Neural crest cell (in vitro differentiated cells): ENCODE data around the gene GMCL1. TPM values are rescaled to one million over a fixed set of nuclear protein-coding genes. Genes with fewer than 3 reads are reported as not detected.
A peak's percentile ranks its signal among the peaks of the same experiment; 100 is the strongest.

Experiments used
- DNase-seq: peaks from one replicate; pipeline ENCODE4 v3.0.0; 2021; ENCODE audit warnings: low read depth, mixed read lengths, low spot score
- H3K27ac Mint-ChIP-seq: one replicate; pipeline ENCODE4 v1.8.0; 2021; ENCODE audit warnings: mild to moderate bottlenecking, mixed read lengths; ENCODE audit not compliant: unreplicated experiment
- H3K27me3 Mint-ChIP-seq: 2 replicates; pipeline ENCODE4 v1.8.0; 2021; ENCODE audit warnings: low read depth, mild to moderate bottlenecking, mixed read lengths
- H3K36me3 Mint-ChIP-seq: 2 replicates; pipeline ENCODE4 v1.8.0; 2021; ENCODE audit warnings: low read depth, mild to moderate bottlenecking, mixed read lengths
- H3K4me1 Mint-ChIP-seq: 2 replicates; pipeline ENCODE4 v1.8.0; 2021; ENCODE audit warnings: mixed read lengths
- H3K4me3 Mint-ChIP-seq: one replicate; pipeline ENCODE4 v1.8.0; 2021; ENCODE audit warnings: mild to moderate bottlenecking, mixed read lengths
- H3K9me3 Mint-ChIP-seq: 2 replicates; pipeline ENCODE4 v1.8.0; 2021; ENCODE audit warnings: mixed read lengths
- CTCF ChIP-seq: fragments of 200-600 bp; sonication (generic); conservative IDR thresholded peaks from 2 replicates; pipeline ENCODE4 v1.5.0; 2021; ENCODE audit warnings: antibody characterized with exemption, mild to moderate bottlenecking
- total RNA-seq: library from RNA; stranded (reverse); gene quantifications from 2 replicates; pipeline ENCODE4 v1.2.1, GENCODE V29; 2021

The GMCL1 gene
- total RNA-seq, 1 donor from 2014 or later = 21.6 TPM

- H3K4me1 Mint-ChIP-seq = peaks cover 33% of the 10 kb centered on the region
- TF ChIP-seq CTCF = no peak
- no peaks in the 10 kb centered on the region for H3K9me3 Mint-ChIP-seq
- H3K27me3 Mint-ChIP-seq = peaks cover 3% of the 10 kb centered on the region
- H3K27ac Mint-ChIP-seq = no peak overlapping the region
- H3K36me3 Mint-ChIP-seq = no peaks in the 10 kb centered on the region
- no peak overlapping the region for H3K4me3 Mint-ChIP-seq
- no peak for DNase-seq
Observed at GRCh38 chr2:69796174-69796573, 33.3 kb upstream of the GMCL1 start.

- H3K4me1 Mint-ChIP-seq = peaks cover 38% of the 10 kb centered on the region
- H3K27me3 Mint-ChIP-seq = peaks cover 3% of the 10 kb centered on the region
- no peak for DNase-seq
- no peaks in the 10 kb centered on the region for H3K9me3 Mint-ChIP-seq
- TF ChIP-seq CTCF = no peak
- no peaks in the 10 kb centered on the region for H3K36me3 Mint-ChIP-seq
- H3K27ac Mint-ChIP-seq = no peak overlapping the region
- H3K4me3 Mint-ChIP-seq = no peak overlapping the region
Observed at GRCh38 chr2:69797235-69797634, 32.2 kb upstream of the GMCL1 start.

- H3K27ac Mint-ChIP-seq = no peak overlapping the region
Observed at GRCh38 chr2:69797836-69798289, 31.6 kb upstream of the GMCL1 start.

GRCh38 chr2:69798290-69798908 lies 31.1 kb upstream of the GMCL1 start:
- Mint-ChIP-seq H3K9me3 (no peaks in the 10 kb centered on the region), H3K4me1 (peaks cover 38% of the 10 kb centered on the region), H3K27ac (peak overlapping the region; percentile 51), H3K36me3 (no peaks in the 10 kb centered on the region), H3K4me3 (no peak overlapping the region), H3K27me3 (peaks cover 3% of the 10 kb centered on the region)
- no peak for DNase-seq
- TF ChIP-seq CTCF = no peak

More at GRCh38 chr2:69797836-69798289, 31.6 kb upstream of the GMCL1 start:
- peaks cover 38% of the 10 kb centered on the region for H3K4me1 Mint-ChIP-seq
- no peaks in the 10 kb centered on the region for H3K36me3 Mint-ChIP-seq
- H3K27me3 Mint-ChIP-seq = peaks cover 3% of the 10 kb centered on the region
- no peak for DNase-seq
- H3K9me3 Mint-ChIP-seq = no peaks in the 10 kb centered on the region
- no peak for TF ChIP-seq CTCF
- no peak overlapping the region for H3K4me3 Mint-ChIP-seq

- no peak for TF ChIP-seq CTCF
- peaks cover 38% of the 10 kb centered on the region for H3K4me1 Mint-ChIP-seq
- peaks cover 3% of the 10 kb centered on the region for H3K27me3 Mint-ChIP-seq
- H3K36me3 Mint-ChIP-seq = no peaks in the 10 kb centered on the region
- no peaks in the 10 kb centered on the region for H3K9me3 Mint-ChIP-seq
- DNase-seq = no peak
- H3K27ac Mint-ChIP-seq = peak overlapping the region; percentile 51
- H3K4me3 Mint-ChIP-seq = no peak overlapping the region
Observed at GRCh38 chr2:69798909-69799526, 30.4 kb upstream of the GMCL1 start.
